OCI-LY3 (cell line): ENCODE results near the gene VTI1A.

Experiments used
- CTCF ChIP-seq: fragments of 200-600, 300-600 bp; sonication (generic); IDR thresholded peaks from 2 replicates; pipeline ENCODE4 v1.5.1; 2014; ENCODE audit warnings: antibody characterized with exemption, low read length, low read depth
- EZH2phosphoT487 ChIP-seq: fragments of 200-600 bp; shearing (Covaris generic); IDR thresholded peaks from 2 replicates; pipeline ENCODE4 v1.6.1; 2018; ENCODE audit warnings: antibody characterized with exemption, mixed run types, low read depth

DNA sequence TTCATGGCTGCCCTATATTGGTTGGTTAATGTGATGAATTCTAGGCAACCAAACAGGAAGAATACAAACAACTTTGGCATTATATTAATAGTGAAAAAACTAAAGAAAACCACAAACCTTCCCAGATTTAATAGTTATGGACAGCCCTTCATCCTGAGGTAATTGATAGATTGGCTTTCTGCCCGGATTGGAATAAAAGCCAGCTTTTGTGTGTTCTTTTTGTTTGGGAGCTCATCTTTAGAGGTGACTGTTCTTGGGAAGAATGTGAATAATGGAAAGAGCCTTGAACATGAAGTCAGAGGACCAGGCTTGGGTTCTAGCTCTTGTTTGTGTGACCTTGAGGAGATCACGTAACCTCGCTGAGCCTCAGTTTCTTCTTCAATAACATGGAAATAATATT is 92.3 kb downstream of the VTI1A start:
- no peak for TF ChIP-seq CTCF
- no peak for TF ChIP-seq EZH2phosphoT487
